ENCODE results near the gene ZNF385B. TPM values are rescaled to one million over a fixed set of nuclear protein-coding genes. Genes with fewer than 3 reads are reported as not detected.

ZNF385B gene
- total RNA-seq, 1 experiment from 2014 or later, result 9.3 TPM

GRCh38 chr2:179691235-179691634 is 170.2 kb downstream of the ZNF385B start:
- no peak overlapping the region for H3K27ac ChIP-seq (ENCODE audit: low read depth, low read length)

GRCh38 chr2:179686718-179687342 is 174.6 kb downstream of the ZNF385B start:
- H3K9me3 ChIP-seq (ENCODE audit: control insufficient read depth in 1 of 2, insufficient read depth in 1 of 2, low read depth in 1 of 2, low read length in 2 of 2), result no peaks in the 10 kb centered on the region
- TF ChIP-seq SP1 (IDR thresholded peaks at IDR 0.05; ENCODE audit: low read depth), result no peak
- TF ChIP-seq SIN3A (IDR thresholded peaks at IDR 0.05; ENCODE audit: low read depth), result no peak
- TF ChIP-seq ZNF274 (IDR thresholded peaks at IDR 0.05; ENCODE audit: low read depth, low read length), result no peak
- TF ChIP-seq POLR2AphosphoS5 (IDR thresholded peaks at IDR 0.05; ENCODE audit: low read depth, low read length), result no peak
- no peak for TF ChIP-seq ELF1 (IDR thresholded peaks at IDR 0.05; ENCODE audit: borderline replicate concordance, low read depth)
- no peak for TF ChIP-seq ATF3 (IDR thresholded peaks at IDR 0.05)
- no peak for TF ChIP-seq REST (IDR thresholded peaks at IDR 0.05; ENCODE audit: low read depth)

More at GRCh38 chr2:179691235-179691634, 170.2 kb downstream of the ZNF385B start:
- H3K9me3 ChIP-seq (ENCODE audit: control insufficient read depth in 1 of 2, insufficient read depth in 1 of 2, low read depth in 1 of 2, low read length in 2 of 2), result no peaks in the 10 kb centered on the region
- CTCF ChIA-PET, result no interaction called here
- ATAC-seq, result no peak
- H3K4me1 ChIP-seq (ENCODE audit: control insufficient read depth in 1 of 2, insufficient read depth in 2 of 2, low read length in 2 of 2), result 0 out of 4 replicates have a peak, but pooled peaks cover 0 to 5% of the 10 kb centered on the region in 2 experiments
- POLR2A ChIA-PET, result no interaction called here
- no peak overlapping the region for H2AFZ ChIP-seq (ENCODE audit: low read depth, low read length, poor library complexity, severe bottlenecking)
- intact Hi-C loops (cut with micrococcal nuclease), result no loop called here
- H3K9me2 ChIP-seq (ENCODE audit: insufficient read depth), result no peaks in the 10 kb centered on the region
- H4K20me1 ChIP-seq (ENCODE audit: insufficient read depth), result no peaks in the 10 kb centered on the region
- H3K36me3 ChIP-seq (ENCODE audit: control insufficient read depth in 1 of 2, insufficient read depth in 2 of 2, low read length in 2 of 2), result no peaks in the 10 kb centered on the region
- H3K4me2 ChIP-seq (ENCODE audit: low read length), result no peak overlapping the region
- no peaks in the 10 kb centered on the region for H3K79me2 ChIP-seq (ENCODE audit: insufficient read depth, low read length)
- no peak overlapping the region for H3K9ac ChIP-seq (ENCODE audit: low read length)
- BruUV-seq (replicated peaks), result no TSS peak
- H3K27me3 ChIP-seq (ENCODE audit: insufficient read depth, low read length), result no peaks in the 10 kb centered on the region
- H3K4me3 ChIP-seq (replicated peaks in 1 of 2; ENCODE audit: low read depth in 1 of 2, low read length in 2 of 2), result no peak overlapping the region
- no peak for DNase-seq (ENCODE audit: low read depth, low spot score)
- no peak for TF ChIP-seq SP1 (IDR thresholded peaks at IDR 0.05; ENCODE audit: low read depth)
- TF ChIP-seq TCF7L2 (IDR thresholded peaks at IDR 0.05; ENCODE audit: borderline replicate concordance, extremely low read depth, insufficient read depth, insufficient read length), result no peak
- no peak for TF ChIP-seq POLR2A (IDR thresholded peaks at IDR 0.05; ENCODE audit: borderline replicate concordance, extremely low read depth, insufficient read depth, insufficient read length)
- TF ChIP-seq ZFX (IDR thresholded peaks at IDR 0.05), result no peak
- no peak for TF ChIP-seq CBX3 (IDR thresholded peaks at IDR 0.05; ENCODE audit: low read depth)
- TF ChIP-seq EZH2 (IDR thresholded peaks at IDR 0.05), result no peak
- TF ChIP-seq ATF3 (IDR thresholded peaks at IDR 0.05), result no peak
- TF ChIP-seq RAD21 (IDR thresholded peaks at IDR 0.05; ENCODE audit: low read depth), result no peak
- no peak for TF ChIP-seq MAX (IDR thresholded peaks at IDR 0.05)
- no peak for TF ChIP-seq ELF1 (IDR thresholded peaks at IDR 0.05; ENCODE audit: borderline replicate concordance, low read depth)
- no peak for TF ChIP-seq ZNF274 (IDR thresholded peaks at IDR 0.05; ENCODE audit: low read depth, low read length)
- no peak for TF ChIP-seq POLR2AphosphoS5 (IDR thresholded peaks at IDR 0.05; ENCODE audit: low read depth, low read length)
- RAD21 ChIA-PET (ENCODE audit: low non-redundant PET in 1 of 2, low total read pairs in 2 of 2, uncharacterized antibody in 2 of 2, unreplicated experiment in 2 of 2), result no interaction called here

More at GRCh38 chr2:179686718-179687342, 174.6 kb downstream of the ZNF385B start:
- Histone ChIP-seq H3K9me2 (ENCODE audit: insufficient read depth) (no peaks in the 10 kb centered on the region), H3K79me2 (ENCODE audit: insufficient read depth, low read length) (no peaks in the 10 kb centered on the region), H4K20me1 (ENCODE audit: insufficient read depth) (no peaks in the 10 kb centered on the region), H3K27me3 (ENCODE audit: insufficient read depth, low read length) (no peaks in the 10 kb centered on the region), H3K4me1 (ENCODE audit: control insufficient read depth in 1 of 2, insufficient read depth in 2 of 2, low read length in 2 of 2) (no peaks in the 10 kb centered on the region), H2AFZ (ENCODE audit: low read depth, low read length, poor library complexity, severe bottlenecking) (no peak overlapping the region), H3K4me2 (ENCODE audit: low read length) (no peak overlapping the region), H3K9ac (ENCODE audit: low read length) (no peak overlapping the region), H3K36me3 (ENCODE audit: control insufficient read depth in 1 of 2, insufficient read depth in 2 of 2, low read length in 2 of 2) (no peaks in the 10 kb centered on the region), H3K27ac (ENCODE audit: low read depth, low read length) (no peak overlapping the region), H3K4me3 (replicated peaks in 1 of 2; ENCODE audit: low read depth in 1 of 2, low read length in 2 of 2) (no peak overlapping the region)
- ChIA-PET CTCF (no interaction called here), POLR2A (no interaction called here), RAD21 (ENCODE audit: low non-redundant PET in 1 of 2, low total read pairs in 2 of 2, uncharacterized antibody in 2 of 2, unreplicated experiment in 2 of 2) (no interaction called here)
- BruUV-seq (replicated peaks), result no TSS peak
- intact Hi-C loops (cut with micrococcal nuclease), result no loop called here
- ATAC-seq (no peak), DNase-seq (ENCODE audit: low read depth, low spot score) (no peak)

All from HCT116 (cell line).